ENCODE data around the gene FAM184B. TPM values are rescaled to one million over a fixed set of nuclear protein-coding genes. Genes with fewer than 3 reads are reported as not detected.

Gene FAM184B
- not detected in 2 replicates for total RNA-seq

DNA sequence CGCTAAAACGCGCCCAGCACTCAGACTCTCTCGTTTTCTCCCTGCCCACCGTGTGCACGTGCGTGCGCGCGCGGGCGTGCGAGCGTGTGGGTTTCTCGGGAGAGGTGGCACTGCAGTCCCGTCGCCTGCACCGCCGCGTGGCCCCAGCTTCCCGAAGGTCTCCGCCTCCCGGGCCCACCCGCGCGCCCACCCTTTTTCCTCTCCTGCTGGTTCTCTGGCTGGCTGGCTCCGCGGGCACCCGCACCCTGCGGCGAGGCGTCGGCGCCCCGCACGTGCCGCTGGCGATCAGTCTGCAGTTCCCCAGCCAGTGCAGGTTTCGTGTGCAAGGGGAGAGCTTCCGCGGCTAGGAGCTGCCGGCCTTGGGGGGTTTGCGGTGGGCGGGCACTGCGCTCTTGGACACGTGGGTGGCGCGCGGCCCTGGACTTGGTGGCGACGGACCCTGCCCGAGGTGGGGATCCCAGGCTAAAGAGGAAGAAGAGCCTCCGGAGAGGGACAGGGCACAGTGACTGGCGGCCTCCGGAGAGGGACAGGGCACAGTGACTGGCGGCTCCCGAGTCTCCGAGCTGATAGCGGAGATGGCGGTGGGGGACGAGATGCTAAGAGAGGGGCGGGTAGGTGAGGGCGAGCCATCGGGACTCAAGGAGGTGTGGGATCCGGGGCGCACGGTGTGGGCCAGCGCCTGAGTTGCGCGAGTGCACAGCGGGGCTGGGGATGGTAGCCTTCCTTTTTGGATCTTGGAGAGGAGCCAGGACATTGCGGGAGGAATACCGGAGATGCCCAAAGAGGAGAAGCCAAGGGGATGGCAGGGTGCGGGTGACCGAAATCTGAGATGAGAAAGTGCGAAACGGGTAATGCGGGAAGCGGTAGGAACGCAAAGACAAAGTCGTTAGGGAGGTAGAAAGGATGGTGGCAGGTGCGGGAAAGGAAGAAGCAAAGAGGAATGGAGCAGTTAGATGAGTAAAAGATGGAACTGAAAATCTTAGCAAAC, at the start of gene FAM184B:
TSS of gene FAM184B (minus strand) at position 322 of the 988 bp plus-strand sequence. CDS start 322 bp downstream, outside the sequence.

DNA sequence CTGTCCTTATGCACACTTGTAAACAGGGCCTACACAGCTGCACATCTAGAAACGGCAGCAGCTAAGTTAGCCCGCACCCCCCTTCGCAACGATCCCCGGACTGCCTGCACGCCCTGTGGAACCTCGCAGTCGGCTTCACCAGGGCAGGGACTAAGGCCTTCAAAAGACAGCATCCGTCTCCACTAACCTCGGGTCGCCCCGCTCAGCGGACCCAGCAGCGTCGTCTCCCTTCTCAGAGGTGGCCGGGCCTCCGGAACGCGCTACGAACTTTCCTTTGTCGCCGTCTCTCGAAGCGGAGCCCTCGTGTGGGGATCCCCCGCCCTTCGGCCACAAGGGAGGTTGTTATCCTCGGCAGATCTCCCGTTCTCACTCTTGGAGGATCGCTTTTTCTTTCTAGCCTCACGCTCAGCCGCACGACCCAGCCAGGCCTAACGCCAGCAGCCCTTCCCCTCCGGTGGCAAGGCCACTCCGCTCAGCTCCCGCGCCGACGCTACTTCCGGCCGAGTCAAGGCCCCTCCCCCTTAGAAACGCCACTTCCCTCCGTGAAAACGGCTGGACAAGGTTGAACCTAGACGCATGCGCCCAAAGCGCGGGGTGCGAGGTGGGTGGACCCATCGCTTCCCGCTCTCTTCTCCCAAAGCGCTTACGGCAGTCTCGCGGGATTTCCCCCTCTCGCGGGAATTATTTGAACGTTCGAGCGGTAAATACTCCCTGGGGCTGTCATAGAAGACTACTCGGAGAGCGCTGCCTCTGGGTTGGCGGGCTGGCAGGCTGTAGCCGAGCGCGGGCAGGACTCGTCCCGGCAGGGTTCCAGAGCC, 29.0 kb upstream of the FAM184B start, which contains the start of the genes DCAF16 and NCAPG:
TSS of gene DCAF16 (minus strand) at position 498 of the 818 bp plus-strand sequence. CDS start 6,616 bp downstream, outside the sequence.
TSS of gene NCAPG (plus strand) at position 720 of the 818 bp plus-strand sequence. CDS start 99 bp downstream, outside the sequence.

DNA sequence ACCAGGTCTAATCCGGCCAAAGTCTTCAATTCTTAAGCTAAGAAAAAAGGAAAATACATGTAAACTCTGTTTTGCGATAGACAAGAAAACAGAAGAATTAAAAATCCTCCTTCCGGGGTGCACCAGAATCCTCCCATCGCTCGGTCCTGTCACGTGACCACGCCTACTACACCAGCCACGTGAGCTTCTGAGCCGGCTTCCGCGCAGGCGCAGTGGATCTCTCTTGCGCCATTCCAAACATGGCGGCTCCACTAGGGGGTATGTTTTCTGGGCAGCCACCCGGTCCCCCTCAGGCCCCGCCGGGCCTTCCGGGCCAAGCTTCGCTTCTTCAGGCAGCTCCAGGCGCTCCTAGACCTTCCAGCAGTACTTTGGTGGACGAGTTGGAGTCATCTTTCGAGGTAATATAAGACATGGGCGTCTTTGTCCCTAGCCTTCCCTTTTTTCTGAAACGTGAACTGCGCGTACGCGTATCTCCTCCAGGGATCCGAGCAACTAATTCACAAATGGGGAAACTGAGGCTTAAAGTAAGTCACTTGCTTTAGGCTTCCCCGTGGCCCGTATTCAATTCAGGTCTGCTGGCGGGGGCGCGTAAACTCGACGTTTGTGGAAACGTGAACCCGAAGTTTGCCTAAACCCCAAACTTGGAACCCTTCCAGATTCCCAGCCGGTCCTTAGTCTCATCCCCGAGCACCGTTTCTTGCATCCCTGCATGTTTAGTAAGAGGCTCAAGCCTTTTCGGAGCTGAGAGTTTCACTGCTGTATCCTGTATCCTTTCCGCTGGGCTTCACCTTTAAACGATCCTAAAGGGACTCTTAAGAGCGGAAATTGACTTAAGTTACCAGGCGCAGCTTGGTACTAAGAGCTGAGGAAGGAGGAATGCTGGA, 166.8 kb downstream of the FAM184B start, which contains the start of gene MED28:
TSS of gene MED28 (plus strand) at position 226 of the 884 bp plus-strand sequence. CDS start at position 240, 14 bp downstream.

Other genes starting within 250 kb of the FAM184B start
- gene LAP3, start 204.4 kb downstream of the FAM184B start, total RNA-seq: 75.6 and 93.3 TPM in 2 replicates
- gene MED28, start 167.0 kb downstream of the FAM184B start, total RNA-seq: 28.3 and 28.5 TPM in 2 replicates
- gene DCAF16, start 29.1 kb upstream of the FAM184B start, total RNA-seq: 21.7 and 23.8 TPM in 2 replicates
- 4.3 and 5.8 TPM in 2 replicates for gene NCAPG, start 29.4 kb upstream of the FAM184B start, total RNA-seq
- gene LCORL, start 240.1 kb upstream of the FAM184B start, total RNA-seq: 16.4 and 19.7 TPM in 2 replicates